Measurements from ENCODE around the gene SRPK2.

Gene SRPK2

GRCh38 chr7:105067691-105068090 is 321.0 kb downstream of the SRPK2 start:
- peaks cover 72% of the 10 kb centered on the region for H3K36me3 Mint-ChIP-seq (ENCODE audit: low read depth)
- no peaks in the 10 kb centered on the region for H3K9me3 Mint-ChIP-seq
- no peaks in the 10 kb centered on the region for H3K27me3 Mint-ChIP-seq (ENCODE audit: low read depth)
- H3K27ac Mint-ChIP-seq: no peak overlapping the region
- H3K4me3 Mint-ChIP-seq: no peak overlapping the region
- TF ChIP-seq, protein P1, sequence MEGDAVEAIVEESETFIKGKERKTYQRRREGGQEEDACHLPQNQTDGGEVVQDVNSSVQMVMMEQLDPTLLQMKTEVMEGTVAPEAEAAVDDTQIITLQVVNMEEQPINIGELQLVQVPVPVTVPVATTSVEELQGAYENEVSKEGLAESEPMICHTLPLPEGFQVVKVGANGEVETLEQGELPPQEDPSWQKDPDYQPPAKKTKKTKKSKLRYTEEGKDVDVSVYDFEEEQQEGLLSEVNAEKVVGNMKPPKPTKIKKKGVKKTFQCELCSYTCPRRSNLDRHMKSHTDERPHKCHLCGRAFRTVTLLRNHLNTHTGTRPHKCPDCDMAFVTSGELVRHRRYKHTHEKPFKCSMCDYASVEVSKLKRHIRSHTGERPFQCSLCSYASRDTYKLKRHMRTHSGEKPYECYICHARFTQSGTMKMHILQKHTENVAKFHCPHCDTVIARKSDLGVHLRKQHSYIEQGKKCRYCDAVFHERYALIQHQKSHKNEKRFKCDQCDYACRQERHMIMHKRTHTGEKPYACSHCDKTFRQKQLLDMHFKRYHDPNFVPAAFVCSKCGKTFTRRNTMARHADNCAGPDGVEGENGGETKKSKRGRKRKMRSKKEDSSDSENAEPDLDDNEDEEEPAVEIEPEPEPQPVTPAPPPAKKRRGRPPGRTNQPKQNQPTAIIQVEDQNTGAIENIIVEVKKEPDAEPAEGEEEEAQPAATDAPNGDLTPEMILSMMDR (IDR thresholded peaks at IDR 0.05; ENCODE audit: unreplicated experiment in 3 of 3): no peak
- H3K4me1 Mint-ChIP-seq: no peaks in the 10 kb centered on the region

Data from nephron (organoid).